Nephron (organoid): ENCODE measurements around the gene RACGAP1.

Source experiments
- H3K27ac Mint-ChIP-seq, 3 experiments: 2 replicates each; pipeline ENCODE4 v1.8.0; 2020; ENCODE audit warnings: mixed read lengths in 3 of 3, mild to moderate bottlenecking in 2 of 3, moderate library complexity in 1 of 3
- H3K27me3 Mint-ChIP-seq: 2 replicates; pipeline ENCODE4 v1.8.0; 2021; ENCODE audit warnings: low read depth, mild to moderate bottlenecking, moderate library complexity, mixed read lengths
- H3K36me3 Mint-ChIP-seq: 2 replicates; pipeline ENCODE4 v1.8.0; 2020; ENCODE audit warnings: low read depth, mixed read lengths
- H3K4me1 Mint-ChIP-seq: 2 replicates; pipeline ENCODE4 v1.8.0; 2020; ENCODE audit warnings: mixed read lengths
- H3K4me3 Mint-ChIP-seq, 3 experiments: 2 replicates each; pipeline ENCODE4 v1.8.0; 2020; ENCODE audit warnings: mild to moderate bottlenecking in 3 of 3, mixed read lengths in 3 of 3, moderate library complexity in 2 of 3
- H3K9me3 Mint-ChIP-seq: 2 replicates; pipeline ENCODE4 v1.8.0; 2020; ENCODE audit warnings: mixed read lengths
- CTCF ChIP-seq, 3 experiments: fragments of 200-600 bp; sonication (generic); IDR thresholded peaks; one replicate each; pipeline ENCODE4 v1.5.0; 2021; ENCODE audit warnings: antibody characterized with exemption in 3 of 3; ENCODE audit not compliant: unreplicated experiment in 3 of 3

RACGAP1 gene

GRCh38 chr12:49946086-49946485, 79.2 kb downstream of the RACGAP1 start:
- H3K27me3 Mint-ChIP-seq = peaks cover 57% of the 10 kb centered on the region
- H3K9me3 Mint-ChIP-seq = no peaks in the 10 kb centered on the region
- peak overlapping the region in 1 of 3 experiments; percentile 43 for H3K4me3 Mint-ChIP-seq
- no peaks in the 10 kb centered on the region for H3K36me3 Mint-ChIP-seq
- peaks cover 18% of the 10 kb centered on the region for H3K4me1 Mint-ChIP-seq
- peak overlapping the region; percentile 3 to 19 (median 14) for H3K27ac Mint-ChIP-seq
- no peak for TF ChIP-seq CTCF (IDR thresholded peaks at IDR 0.05; ENCODE audit: unreplicated experiment in 3 of 3)

DNA sequence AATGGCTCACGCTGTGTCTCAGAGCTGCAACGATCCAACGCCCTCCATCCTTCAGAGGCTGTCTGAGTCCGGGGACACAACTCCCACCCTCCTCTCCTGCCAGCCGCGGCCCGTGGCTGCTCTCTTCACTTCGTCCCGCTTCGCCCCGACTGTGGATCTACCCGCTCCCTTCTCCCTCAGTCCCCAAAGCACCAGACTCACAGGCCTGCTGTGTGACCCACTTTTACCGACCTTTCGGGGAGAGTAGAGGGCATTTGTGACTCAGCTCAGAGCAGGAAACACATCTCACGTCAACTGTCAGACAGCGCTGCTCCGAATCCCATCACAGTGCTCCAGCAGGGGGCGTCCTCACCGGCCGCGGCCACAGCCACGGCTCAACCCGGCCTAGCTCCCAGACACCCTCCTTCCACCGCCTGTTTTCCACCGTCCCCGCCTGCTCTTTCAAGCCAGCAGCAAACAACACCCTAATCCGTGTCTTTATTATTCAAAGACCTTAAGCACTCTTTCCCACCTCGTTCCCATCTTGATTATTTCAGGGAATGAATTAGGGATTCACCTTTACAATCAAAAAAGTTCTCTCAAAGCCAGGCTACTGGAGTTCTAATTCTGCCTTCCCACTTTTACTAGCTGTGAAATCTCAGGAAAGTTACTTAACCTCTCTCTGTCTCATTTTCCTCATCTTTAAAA, 79.8 kb downstream of the RACGAP1 start:
- peak overlapping the region; percentile 69 to 83 (median 80) for H3K4me3 Mint-ChIP-seq
- H3K9me3 Mint-ChIP-seq = no peaks in the 10 kb centered on the region
- no peaks in the 10 kb centered on the region for H3K36me3 Mint-ChIP-seq
- no peak overlapping the region for H3K27ac Mint-ChIP-seq
- peak; percentile 84 to 94 (median 89) for TF ChIP-seq CTCF (IDR thresholded peaks at IDR 0.05; ENCODE audit: unreplicated experiment in 3 of 3)
- peaks cover 58% of the 10 kb centered on the region for H3K27me3 Mint-ChIP-seq
- H3K4me1 Mint-ChIP-seq = peaks cover 18% of the 10 kb centered on the region

DNA sequence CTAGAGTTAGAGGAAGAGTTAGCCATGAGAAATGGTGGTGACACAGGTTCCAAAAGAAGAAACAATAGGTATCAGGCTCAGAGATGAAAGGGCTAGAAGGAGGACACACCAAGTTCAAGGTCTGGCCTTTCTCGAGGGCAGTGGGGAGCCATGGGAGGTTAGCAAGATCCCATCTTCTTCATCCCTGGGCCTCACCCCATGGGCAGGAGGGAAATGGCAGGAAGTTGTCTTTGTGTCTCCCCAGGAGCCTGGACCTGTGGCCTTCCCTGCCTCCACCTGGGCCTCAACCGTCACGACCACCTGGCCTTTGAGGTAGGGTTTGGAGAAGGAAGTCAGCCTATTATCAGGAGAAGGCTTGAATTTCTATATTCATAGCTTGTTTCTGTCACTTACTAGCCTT, 80.6 kb downstream of the RACGAP1 start:
- Mint-ChIP-seq H3K27ac (no peak overlapping the region), H3K4me1 (peaks cover 18% of the 10 kb centered on the region), H3K36me3 (no peaks in the 10 kb centered on the region), H3K9me3 (no peaks in the 10 kb centered on the region), H3K27me3 (peaks cover 58% of the 10 kb centered on the region), H3K4me3 (no peak overlapping the region)
- TF ChIP-seq CTCF (IDR thresholded peaks at IDR 0.05; ENCODE audit: unreplicated experiment in 3 of 3) = no peak

GRCh38 chr12:49944046-49944445, 81.2 kb downstream of the RACGAP1 start:
- H3K4me3 Mint-ChIP-seq = no peak overlapping the region
- H3K27ac Mint-ChIP-seq = no peak overlapping the region
- H3K9me3 Mint-ChIP-seq = no peaks in the 10 kb centered on the region
- TF ChIP-seq CTCF (IDR thresholded peaks at IDR 0.05; ENCODE audit: unreplicated experiment in 3 of 3) = no peak
- H3K4me1 Mint-ChIP-seq = peaks cover 18% of the 10 kb centered on the region
- peaks cover 55% of the 10 kb centered on the region for H3K27me3 Mint-ChIP-seq
- no peaks in the 10 kb centered on the region for H3K36me3 Mint-ChIP-seq

DNA sequence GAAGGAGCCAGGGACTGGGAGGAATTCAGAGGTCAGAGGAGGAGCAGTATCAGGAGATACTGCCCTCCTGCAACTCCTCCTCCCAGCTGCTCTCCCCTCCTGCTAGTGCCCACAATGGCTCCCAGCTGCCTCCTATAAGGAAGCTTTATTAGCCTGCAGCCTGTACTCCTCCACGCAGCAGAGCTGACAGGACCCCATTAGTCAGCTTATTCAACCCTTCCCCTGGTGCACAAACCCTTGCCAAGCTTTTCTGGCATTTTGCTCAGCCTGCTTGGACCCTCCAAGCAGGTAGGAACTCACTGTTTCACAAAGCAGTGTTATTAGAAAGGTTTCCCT, 81.7 kb downstream of the RACGAP1 start:
- Mint-ChIP-seq H3K27me3 (peaks cover 55% of the 10 kb centered on the region), H3K27ac (no peak overlapping the region), H3K36me3 (no peaks in the 10 kb centered on the region), H3K9me3 (no peaks in the 10 kb centered on the region), H3K4me1 (peaks cover 18% of the 10 kb centered on the region), H3K4me3 (no peak overlapping the region)
- TF ChIP-seq CTCF (IDR thresholded peaks at IDR 0.05; ENCODE audit: unreplicated experiment in 3 of 3) = no peak

GRCh38 chr12:49942921-49943624, 82.2 kb downstream of the RACGAP1 start:
- peaks cover 18% of the 10 kb centered on the region for H3K4me1 Mint-ChIP-seq
- no peak overlapping the region for H3K4me3 Mint-ChIP-seq
- no peaks in the 10 kb centered on the region for H3K36me3 Mint-ChIP-seq
- peak overlapping the region in 1 of 3 experiments; percentile 27 for H3K27ac Mint-ChIP-seq
- no peaks in the 10 kb centered on the region for H3K9me3 Mint-ChIP-seq
- TF ChIP-seq CTCF (IDR thresholded peaks at IDR 0.05; ENCODE audit: unreplicated experiment in 3 of 3) = no peak
- peaks cover 53% of the 10 kb centered on the region for H3K27me3 Mint-ChIP-seq
